Measurements from ENCODE around the gene MYOZ2. TPM values are rescaled to one million over a fixed set of nuclear protein-coding genes. Genes with fewer than 3 reads are reported as not detected.

Gene MYOZ2
- polyA plus RNA-seq (2013, experiment 1 of 2) = not detected
- polyA plus RNA-seq (2013, experiment 2 of 2) = not detected

DNA sequence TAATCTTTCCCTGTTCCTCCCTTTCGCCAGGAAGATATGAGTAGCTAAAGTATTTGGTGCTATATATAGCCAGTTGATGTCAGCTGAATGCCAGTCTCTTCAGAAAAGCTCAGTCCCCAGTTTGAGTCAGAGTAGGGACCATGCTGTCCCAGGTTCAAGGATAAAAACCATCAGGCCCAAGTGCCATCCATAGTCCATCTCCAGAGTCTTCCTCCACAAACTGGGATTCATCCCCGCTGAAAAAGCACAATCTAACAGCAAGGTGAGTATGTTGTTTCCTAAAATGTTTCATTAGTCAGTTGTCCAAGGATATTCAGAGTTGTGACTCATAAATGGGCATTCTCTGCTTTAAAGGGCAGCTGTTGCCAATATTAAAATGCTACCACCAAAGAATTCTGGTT is at the start of gene MYOZ2:
Gene MYOZ2, plus strand, starts transcription at position 112 of the 401 bp plus-strand sequence. CDS start 694 bp downstream, outside the sequence.
- H3K27ac ChIP-seq (ENCODE audit: low read depth, low read length) = no peak within 1 kb of the TSS
- H3K9ac ChIP-seq (ENCODE audit: low read depth, low read length) = no peak within 1 kb of the TSS
- 100% methylated on average over 2 of the region's 2 CpGs for WGBS
- no peaks in the 10 kb centered on the region for H3K27me3 ChIP-seq (ENCODE audit: insufficient read depth, low read length)
- H3K4me3 ChIP-seq (ENCODE audit: low read length) = no peak within 1 kb of the TSS
- H3K36me3 ChIP-seq (ENCODE audit: insufficient read depth, low read length) = no peaks in the 10 kb centered on the region
- no peaks in the 10 kb centered on the region for H3K9me3 ChIP-seq (ENCODE audit: insufficient read depth, low read depth, low read length)
- H3K4me1 ChIP-seq (ENCODE audit: insufficient read depth, low read length) = peaks cover 5% of the 10 kb centered on the region; the same call in 1 of the 2 replicates

DNA sequence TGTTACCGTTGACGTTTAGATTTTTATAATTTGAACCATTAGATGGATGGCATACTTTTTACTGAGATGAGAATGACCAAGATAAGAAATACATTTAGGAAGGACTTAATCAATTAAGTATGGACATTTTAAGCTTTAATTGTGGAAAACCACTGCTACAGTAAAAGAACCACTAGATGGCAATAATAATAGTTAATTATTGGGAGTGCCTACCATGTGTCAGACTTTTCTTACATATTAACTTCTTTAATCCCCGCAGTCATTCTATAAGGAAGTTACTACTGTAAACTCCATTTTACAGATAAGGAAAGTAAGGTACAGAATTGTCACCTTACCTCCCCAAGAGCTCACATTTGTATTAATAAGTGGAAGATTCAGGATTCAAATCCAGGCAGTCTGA is 48.5 kb upstream of the MYOZ2 start:
- Histone ChIP-seq H3K36me3 (ENCODE audit: insufficient read depth, low read length) (no peaks in the 10 kb centered on the region), H3K9ac (ENCODE audit: low read depth, low read length) (no peak overlapping the region), H3K27ac (ENCODE audit: low read depth, low read length) (no peak overlapping the region), H3K27me3 (ENCODE audit: insufficient read depth, low read length) (no peaks in the 10 kb centered on the region), H3K4me3 (ENCODE audit: low read length) (no peak overlapping the region), H3K9me3 (ENCODE audit: insufficient read depth, low read depth, low read length) (no peaks in the 10 kb centered on the region), H3K4me1 (ENCODE audit: insufficient read depth, low read length) (no peaks in the 10 kb centered on the region)
- WGBS = 64% methylated on average over 2 of the region's 3 CpGs

DNA sequence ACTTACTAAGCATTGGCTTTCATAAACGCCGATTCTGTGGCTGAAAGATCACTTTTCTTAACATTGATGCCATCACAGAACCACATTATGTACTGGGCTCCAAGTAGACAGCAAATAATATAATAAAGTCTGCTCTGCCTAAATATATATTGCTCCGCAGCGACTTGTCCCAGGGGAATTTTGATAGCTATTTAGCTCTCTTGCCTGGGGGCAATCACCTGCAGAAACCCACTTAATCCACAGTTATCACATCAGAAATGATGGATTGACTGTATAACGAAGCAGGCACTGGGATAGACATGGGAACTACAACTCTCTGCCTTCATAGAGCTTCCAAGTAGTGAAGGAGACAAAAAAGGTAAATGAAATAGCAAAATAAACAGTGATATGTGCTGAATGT is 48.0 kb upstream of the MYOZ2 start:
- H3K27ac ChIP-seq (ENCODE audit: low read depth, low read length) = no peak overlapping the region
- WGBS = 94% methylated on average over 5 of the region's 5 CpGs

DNA sequence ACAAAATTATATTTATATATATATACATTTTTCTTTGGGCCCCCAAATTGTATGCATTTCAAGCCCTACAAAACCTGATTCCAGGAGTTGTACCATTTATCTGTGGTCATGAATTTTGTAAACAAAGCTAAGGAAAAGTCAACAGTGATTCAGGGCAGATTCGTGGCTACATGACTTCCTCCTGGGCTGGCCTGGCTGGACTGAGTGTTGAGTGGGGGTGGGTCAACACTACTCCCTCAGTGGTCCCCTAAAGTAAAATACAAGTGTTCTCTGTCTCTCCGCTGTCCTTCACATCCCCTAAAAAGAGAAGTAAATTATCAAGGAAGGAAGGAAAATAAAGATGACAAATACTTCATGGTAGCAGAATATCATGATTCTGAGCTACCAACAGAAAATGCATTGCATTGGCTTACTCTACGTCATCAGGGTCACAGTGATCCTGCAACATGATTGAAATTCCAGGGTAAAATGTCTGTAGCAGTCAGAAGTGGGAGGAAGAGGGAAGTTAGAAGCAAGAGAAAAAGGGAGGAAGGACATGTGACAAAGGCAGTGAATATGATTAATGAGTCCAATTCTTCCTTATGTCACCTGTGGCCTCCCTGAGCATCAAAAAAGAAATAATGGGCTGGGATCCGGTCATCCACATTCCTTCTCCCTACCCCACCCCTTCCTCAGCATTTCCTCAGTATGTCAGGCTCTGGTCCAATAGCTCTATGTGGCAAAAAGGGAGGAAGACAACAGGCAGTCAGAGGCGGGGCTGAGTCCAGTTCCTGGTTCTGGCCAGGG is 42.4 kb upstream of the MYOZ2 start:
- H3K4me3 ChIP-seq (ENCODE audit: low read length) = no peak overlapping the region
- H3K4me1 ChIP-seq (ENCODE audit: insufficient read depth, low read length) = no peaks in the 10 kb centered on the region
- no peak overlapping the region for H3K9ac ChIP-seq (ENCODE audit: low read depth, low read length)
- no peak overlapping the region for H3K27ac ChIP-seq (ENCODE audit: low read depth, low read length)
- WGBS = 94% methylated on average over 4 of the region's 5 CpGs
- H3K36me3 ChIP-seq (ENCODE audit: insufficient read depth, low read length) = no peaks in the 10 kb centered on the region
- H3K9me3 ChIP-seq (ENCODE audit: insufficient read depth, low read depth, low read length) = no peaks in the 10 kb centered on the region
- no peaks in the 10 kb centered on the region for H3K27me3 ChIP-seq (ENCODE audit: insufficient read depth, low read length)

More for the DNA sequence above, 48.0 kb upstream of the MYOZ2 start:
- Histone ChIP-seq H3K9me3 (ENCODE audit: insufficient read depth, low read depth, low read length) (no peaks in the 10 kb centered on the region), H3K9ac (ENCODE audit: low read depth, low read length) (no peak overlapping the region), H3K4me1 (ENCODE audit: insufficient read depth, low read length) (no peaks in the 10 kb centered on the region), H3K27me3 (ENCODE audit: insufficient read depth, low read length) (no peaks in the 10 kb centered on the region), H3K4me3 (ENCODE audit: low read length) (no peak overlapping the region), H3K36me3 (ENCODE audit: insufficient read depth, low read length) (no peaks in the 10 kb centered on the region)

DNA sequence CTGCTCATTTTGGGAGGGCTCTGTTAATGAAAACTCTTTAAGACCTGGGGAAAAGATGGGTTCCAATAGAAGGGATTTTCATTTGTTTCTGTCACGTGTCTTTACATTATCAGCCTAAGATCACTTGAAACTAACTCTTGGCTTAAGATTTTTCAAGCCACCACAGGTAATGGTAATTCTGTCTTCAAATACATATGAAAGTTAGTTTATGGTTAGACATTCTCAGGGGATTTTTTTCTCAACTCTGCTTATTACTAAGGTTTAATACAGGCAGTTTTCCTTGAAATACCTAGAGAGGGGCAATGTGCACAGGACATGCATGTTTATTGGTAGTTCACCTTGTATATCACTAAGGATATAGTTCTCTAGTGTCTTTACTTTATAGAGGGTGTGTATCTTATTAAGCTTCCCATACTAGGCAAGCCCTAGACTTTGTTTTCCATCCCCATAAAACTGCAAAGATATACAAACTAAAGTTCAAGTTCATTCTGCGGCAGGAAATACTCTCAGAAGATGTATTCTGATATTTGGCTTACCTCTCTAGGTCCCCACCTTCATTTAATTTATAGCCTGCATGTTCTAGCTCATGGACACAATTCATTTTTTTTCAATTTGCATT is 38.2 kb upstream of the MYOZ2 start:
- Histone ChIP-seq H3K9ac (ENCODE audit: low read depth, low read length) (no peak overlapping the region), H3K4me1 (ENCODE audit: insufficient read depth, low read length) (peaks cover 3% of the 10 kb centered on the region; the same call in 1 of the 2 replicates), H3K27ac (ENCODE audit: low read depth, low read length) (no peak overlapping the region), H3K36me3 (ENCODE audit: insufficient read depth, low read length) (no peaks in the 10 kb centered on the region), H3K27me3 (ENCODE audit: insufficient read depth, low read length) (no peaks in the 10 kb centered on the region), H3K4me3 (ENCODE audit: low read length) (no peak overlapping the region), H3K9me3 (ENCODE audit: insufficient read depth, low read depth, low read length) (no peaks in the 10 kb centered on the region)
- WGBS = 92% methylated on average over 2 of the region's 2 CpGs

DNA sequence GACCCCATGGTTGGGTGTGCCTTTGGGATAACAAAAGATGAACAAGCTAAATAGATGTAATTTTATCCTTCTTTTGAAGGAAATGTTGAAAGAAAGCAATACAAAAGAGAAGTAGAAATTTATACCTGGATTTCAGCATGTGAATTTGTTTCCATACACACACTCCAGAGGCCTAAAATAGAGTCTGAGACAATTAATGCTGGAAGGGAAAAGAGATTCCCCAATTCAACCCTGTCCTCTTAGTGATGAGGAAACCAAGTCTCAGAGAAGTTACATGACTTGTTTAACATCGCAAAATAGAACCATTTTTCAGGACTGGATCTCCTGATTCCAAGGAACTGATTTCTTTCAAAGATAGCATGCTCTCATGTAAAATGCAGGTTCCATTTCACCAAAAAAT is 37.3 kb upstream of the MYOZ2 start:
- H3K4me3 ChIP-seq (ENCODE audit: low read length) = no peak overlapping the region
- peaks cover 6% of the 10 kb centered on the region for H3K4me1 ChIP-seq (ENCODE audit: insufficient read depth, low read length)
- H3K9ac ChIP-seq (ENCODE audit: low read depth, low read length) = no peak overlapping the region
- no peaks in the 10 kb centered on the region for H3K27me3 ChIP-seq (ENCODE audit: insufficient read depth, low read length)
- no peaks in the 10 kb centered on the region for H3K36me3 ChIP-seq (ENCODE audit: insufficient read depth, low read length)
- H3K27ac ChIP-seq (ENCODE audit: low read depth, low read length) = no peak overlapping the region
- 100% methylated on average over 1 of the region's 1 CpG for WGBS
- no peaks in the 10 kb centered on the region for H3K9me3 ChIP-seq (ENCODE audit: insufficient read depth, low read depth, low read length)

DNA sequence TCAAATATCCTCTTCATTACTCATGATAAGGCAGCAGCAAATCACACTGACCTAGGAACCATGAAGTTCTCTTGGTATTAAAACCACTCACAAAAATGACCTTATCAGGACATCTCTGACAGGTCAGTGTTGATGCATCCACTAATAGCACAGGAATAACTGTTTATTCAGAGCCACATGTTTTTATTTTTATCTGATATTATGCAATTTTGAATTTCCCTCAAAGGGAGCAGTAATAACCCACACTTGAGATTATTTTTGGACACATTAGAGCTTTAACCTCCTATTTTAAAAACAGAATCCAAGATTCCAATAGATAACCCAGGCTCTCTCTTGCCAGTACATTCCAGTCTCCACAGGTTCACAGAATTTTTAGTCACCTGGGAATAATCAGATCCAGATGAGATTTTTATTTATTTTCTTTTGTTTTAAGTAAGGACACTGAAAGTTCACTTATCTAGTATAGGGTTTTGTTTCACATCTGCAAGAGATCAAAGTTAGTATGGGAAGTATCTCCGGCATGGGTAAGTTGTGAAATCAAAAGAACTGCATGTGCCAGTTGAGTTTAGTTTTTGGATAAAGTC is 36.3 kb upstream of the MYOZ2 start:
- no peaks in the 10 kb centered on the region for H3K27me3 ChIP-seq (ENCODE audit: insufficient read depth, low read length)
- H3K9me3 ChIP-seq (ENCODE audit: insufficient read depth, low read depth, low read length) = no peaks in the 10 kb centered on the region
- no peak overlapping the region for H3K9ac ChIP-seq (ENCODE audit: low read depth, low read length)
- 89% methylated on average over 1 of the region's 1 CpG for WGBS
- H3K4me3 ChIP-seq (ENCODE audit: low read length) = no peak overlapping the region
- no peaks in the 10 kb centered on the region for H3K36me3 ChIP-seq (ENCODE audit: insufficient read depth, low read length)
- H3K27ac ChIP-seq (ENCODE audit: low read depth, low read length) = no peak overlapping the region
- H3K4me1 ChIP-seq (ENCODE audit: insufficient read depth, low read length) = peaks cover 11% of the 10 kb centered on the region

DNA sequence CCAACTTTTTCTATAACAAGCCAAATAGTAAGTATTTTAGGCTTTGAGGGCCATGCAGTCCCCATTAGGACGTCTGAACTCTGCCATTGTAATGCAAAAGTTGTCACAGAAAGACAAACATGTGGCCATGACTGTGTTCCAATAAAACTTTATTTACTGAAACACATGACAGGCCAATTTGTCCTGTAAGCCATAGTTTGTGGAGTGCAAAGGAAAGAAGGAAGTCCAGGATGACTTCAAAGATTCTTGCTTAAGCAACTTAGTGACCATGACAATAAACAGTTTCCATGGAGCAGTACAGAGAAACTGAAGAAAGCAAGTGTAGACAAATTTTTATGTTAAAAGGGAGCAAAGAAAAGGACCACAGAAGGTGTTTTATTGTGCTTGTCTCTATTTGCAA is 35.0 kb upstream of the MYOZ2 start:
- H3K27me3 ChIP-seq (ENCODE audit: insufficient read depth, low read length) = no peaks in the 10 kb centered on the region
- H3K4me1 ChIP-seq (ENCODE audit: insufficient read depth, low read length) = peaks cover 11% of the 10 kb centered on the region
- no peak overlapping the region for H3K27ac ChIP-seq (ENCODE audit: low read depth, low read length)
- H3K4me3 ChIP-seq (ENCODE audit: low read length) = no peak overlapping the region
- WGBS = 14% methylated on average over 1 of the region's 1 CpG
- no peaks in the 10 kb centered on the region for H3K9me3 ChIP-seq (ENCODE audit: insufficient read depth, low read depth, low read length)
- H3K9ac ChIP-seq (ENCODE audit: low read depth, low read length) = no peak overlapping the region
- H3K36me3 ChIP-seq (ENCODE audit: insufficient read depth, low read length) = no peaks in the 10 kb centered on the region

DNA sequence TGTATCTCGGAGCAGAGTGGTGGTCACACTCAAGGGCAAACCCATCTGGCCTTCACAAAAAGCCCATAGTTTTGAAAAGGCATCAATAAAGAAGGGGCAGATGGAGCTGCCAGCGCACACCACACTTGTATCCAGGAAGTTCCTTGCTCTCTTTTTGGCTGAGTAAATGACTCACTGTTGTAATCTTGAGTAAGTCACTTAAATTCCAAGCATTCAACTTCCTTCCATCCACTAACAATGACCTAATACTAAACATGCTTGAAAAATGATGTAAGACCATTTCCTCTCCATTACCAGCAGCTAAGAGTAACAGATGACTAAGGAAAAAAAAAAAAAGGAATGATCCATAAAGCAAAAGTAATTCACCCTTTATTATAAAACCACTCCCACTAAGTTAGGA is 32.4 kb upstream of the MYOZ2 start:
- Histone ChIP-seq H3K9ac (ENCODE audit: low read depth, low read length) (peak overlapping the region; percentile 46; the same call in 1 of the 2 replicates), H3K27me3 (ENCODE audit: insufficient read depth, low read length) (no peaks in the 10 kb centered on the region), H3K36me3 (ENCODE audit: insufficient read depth, low read length) (no peaks in the 10 kb centered on the region), H3K9me3 (ENCODE audit: insufficient read depth, low read depth, low read length) (no peaks in the 10 kb centered on the region), H3K4me3 (ENCODE audit: low read length) (no peak overlapping the region), H3K27ac (ENCODE audit: low read depth, low read length) (peak overlapping the region; percentile 38), H3K4me1 (ENCODE audit: insufficient read depth, low read length) (peaks cover 11% of the 10 kb centered on the region)
- 80% methylated on average over 2 of the region's 2 CpGs for WGBS

DNA sequence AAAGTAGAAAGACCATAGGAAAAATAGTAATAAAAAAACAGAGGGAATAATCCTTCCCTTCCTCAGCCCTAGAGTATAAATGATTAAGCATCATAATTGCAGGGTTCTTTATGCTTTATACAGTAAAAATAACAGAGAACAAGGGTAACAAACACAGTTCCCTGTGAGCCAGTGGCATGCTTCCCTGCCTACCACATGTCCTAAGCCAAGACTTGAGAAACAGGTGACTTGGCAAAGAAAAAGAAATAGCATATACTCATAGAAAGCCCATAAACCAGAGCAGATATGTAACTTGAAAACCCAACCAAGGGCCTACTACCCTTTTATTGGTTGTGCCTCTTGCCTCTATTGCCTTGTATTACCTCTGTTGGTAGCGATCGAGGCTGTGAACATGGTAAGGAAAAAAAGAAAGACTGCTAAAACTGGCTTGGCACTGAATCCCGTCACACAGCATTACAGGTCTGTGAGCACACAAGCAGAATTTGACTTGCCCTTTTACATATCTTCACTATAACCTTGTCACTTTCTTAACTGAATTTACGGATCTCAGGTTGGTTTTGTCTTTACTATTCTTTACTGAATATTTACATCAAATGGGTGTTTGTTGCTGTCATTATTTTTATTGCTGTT is 30.9 kb upstream of the MYOZ2 start:
- Histone ChIP-seq H3K4me1 (ENCODE audit: insufficient read depth, low read length) (peaks cover 11% of the 10 kb centered on the region), H3K4me3 (ENCODE audit: low read length) (no peak overlapping the region), H3K27me3 (ENCODE audit: insufficient read depth, low read length) (no peaks in the 10 kb centered on the region), H3K9ac (ENCODE audit: low read depth, low read length) (no peak overlapping the region), H3K27ac (ENCODE audit: low read depth, low read length) (no peak overlapping the region), H3K9me3 (ENCODE audit: insufficient read depth, low read depth, low read length) (no peaks in the 10 kb centered on the region), H3K36me3 (ENCODE audit: insufficient read depth, low read length) (no peaks in the 10 kb centered on the region)
- WGBS = 96% methylated on average over 3 of the region's 4 CpGs

DNA sequence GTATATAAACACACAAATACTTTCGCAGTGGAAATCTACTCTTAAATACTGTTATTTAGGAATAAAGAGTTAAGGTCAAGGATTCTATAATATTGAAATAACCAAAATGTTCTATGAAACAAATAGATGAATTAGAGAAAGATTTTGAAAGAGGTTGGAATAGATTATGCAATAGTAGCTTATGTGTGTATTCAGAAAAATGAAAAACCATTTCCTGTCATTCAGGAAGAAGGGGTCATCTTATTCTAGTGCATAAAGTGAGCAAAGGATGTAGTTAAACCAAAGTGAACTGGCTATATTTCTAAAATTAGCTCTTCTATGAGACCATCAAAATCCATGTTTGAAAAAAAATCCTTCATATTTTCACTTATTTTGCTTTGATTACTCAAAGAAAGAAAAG is 30.0 kb upstream of the MYOZ2 start:
- no peak overlapping the region for H3K9ac ChIP-seq (ENCODE audit: low read depth, low read length)
- H3K4me1 ChIP-seq (ENCODE audit: insufficient read depth, low read length) = peaks cover 8% of the 10 kb centered on the region
- H3K9me3 ChIP-seq (ENCODE audit: insufficient read depth, low read depth, low read length) = no peaks in the 10 kb centered on the region
- no CpG with 5 or more reads among the region's 1 CpG for WGBS
- H3K36me3 ChIP-seq (ENCODE audit: insufficient read depth, low read length) = no peaks in the 10 kb centered on the region
- H3K27me3 ChIP-seq (ENCODE audit: insufficient read depth, low read length) = no peaks in the 10 kb centered on the region
- no peak overlapping the region for H3K27ac ChIP-seq (ENCODE audit: low read depth, low read length)
- H3K4me3 ChIP-seq (ENCODE audit: low read length) = no peak overlapping the region

All from HUES64 (cell line).